ENCODE data around the gene C15orf61.

C15orf61 gene

GRCh38 chr15:67548236-67548852 is 27.4 kb downstream of the C15orf61 start:
- no peak for TF ChIP-seq CTCF (IDR thresholded peaks at IDR 0.05; ENCODE audit: low read depth, low read length, missing control alignments)
- H3K4me3 ChIP-seq (ENCODE audit: low read depth, low read length), result no peak overlapping the region
- DNase-seq (ENCODE audit: low read depth), result no peak

GRCh38 chr15:67548862-67549651 is 28.1 kb downstream of the C15orf61 start:
- no peak overlapping the region for H3K4me3 ChIP-seq (ENCODE audit: low read depth, low read length)
- no peak for TF ChIP-seq CTCF (IDR thresholded peaks at IDR 0.05; ENCODE audit: low read depth, low read length, missing control alignments)
- DNase-seq (ENCODE audit: low read depth), result no peak

- DNase-seq (ENCODE audit: low read depth), result no peak
- TF ChIP-seq CTCF (IDR thresholded peaks at IDR 0.05; ENCODE audit: low read depth, low read length, missing control alignments), result no peak
- H3K4me3 ChIP-seq (ENCODE audit: low read depth, low read length), result no peak overlapping the region
Measured at GRCh38 chr15:67549736-67550135, 28.8 kb downstream of the C15orf61 start.

- no peak for DNase-seq (ENCODE audit: low read depth)
- no peak for TF ChIP-seq CTCF (IDR thresholded peaks at IDR 0.05; ENCODE audit: low read depth, low read length, missing control alignments)
- no peak overlapping the region for H3K4me3 ChIP-seq (ENCODE audit: low read depth, low read length)
Measured at GRCh38 chr15:67550522-67550921, 29.6 kb downstream of the C15orf61 start.

- no peak for TF ChIP-seq CTCF (IDR thresholded peaks at IDR 0.05; ENCODE audit: low read depth, low read length, missing control alignments)
- no peak for DNase-seq (ENCODE audit: low read depth)
- H3K4me3 ChIP-seq (ENCODE audit: low read depth, low read length), result no peak overlapping the region
Measured at GRCh38 chr15:67551207-67551743, 30.3 kb downstream of the C15orf61 start.

- DNase-seq (ENCODE audit: low read depth), result no peak
- no peak for TF ChIP-seq CTCF (IDR thresholded peaks at IDR 0.05; ENCODE audit: low read depth, low read length, missing control alignments)
- no peak overlapping the region for H3K4me3 ChIP-seq (ENCODE audit: low read depth, low read length)
Measured at GRCh38 chr15:67554580-67554979, 33.6 kb downstream of the C15orf61 start.
